Neuronal stem cell (in vitro differentiated cells): ENCODE data around the gene APP.

Experiments
- DNase-seq: peaks from one replicate; pipeline ENCODE4 v3.0.0-alpha.2; 2013; ENCODE audit warnings: low spot score
- H2AFZ ChIP-seq: one replicate; pipeline ENCODE4 v1.6.1; 2013; ENCODE audit warnings: mild to moderate bottlenecking, low read length, inconsistent platforms
- H2AK5ac ChIP-seq: 2 replicates; pipeline ENCODE4 v1.6.1; 2013; ENCODE audit warnings: low read depth, mild to moderate bottlenecking, inconsistent platforms, low read length, moderate library complexity, mixed read lengths
- H2BK120ac ChIP-seq: 2 replicates; pipeline ENCODE4 v1.6.1; 2013; ENCODE audit warnings: low read depth, mild to moderate bottlenecking, inconsistent platforms, low read length, moderate library complexity, mixed read lengths
- H2BK12ac ChIP-seq: one replicate; pipeline ENCODE4 v1.6.1; 2013; ENCODE audit warnings: low read length, inconsistent platforms
- H2BK15ac ChIP-seq: 2 replicates; pipeline ENCODE4 v1.6.1; 2013; ENCODE audit warnings: mild to moderate bottlenecking, low read length, inconsistent platforms, mixed read lengths
- H2BK5ac ChIP-seq: one replicate; pipeline ENCODE4 v1.6.1; 2013; ENCODE audit warnings: inconsistent platforms, mild to moderate bottlenecking, low read length, moderate library complexity
- H3K14ac ChIP-seq: one replicate; pipeline ENCODE4 v1.6.1; 2013; ENCODE audit warnings: low read length, inconsistent platforms
- H3K18ac ChIP-seq: 2 replicates; pipeline ENCODE4 v1.6.1; 2013; ENCODE audit warnings: low read length, inconsistent platforms
- H3K23ac ChIP-seq: 2 replicates; pipeline ENCODE4 v1.6.1; 2013; ENCODE audit warnings: low read depth, mild to moderate bottlenecking, mixed read lengths, low read length, inconsistent platforms; ENCODE audit not compliant: poor library complexity
- H3K27ac ChIP-seq: replicated peaks from 3 replicates; pipeline ENCODE4 v1.5.1; 2013; ENCODE audit warnings: low read length, inconsistent platforms
- H3K27me3 ChIP-seq, 3 experiments: 2 replicates each; pipeline ENCODE4 v1.6.1; 2013; ENCODE audit warnings: low read length in 3 of 3, mild to moderate bottlenecking in 2 of 3, inconsistent platforms in 1 of 3, low read depth in 1 of 3, mixed read lengths in 1 of 3, moderate library complexity in 1 of 3; ENCODE audit not compliant: control insufficient read depth in 3 of 3, insufficient read depth in 3 of 3
- H3K36me3 ChIP-seq, 2 donors: replicated peaks in 1 of 2; 2 replicates each; pipeline ENCODE4 v1.6.1; 2013; ENCODE audit warnings: low read length in 2 of 2; ENCODE audit not compliant: control insufficient read depth in 2 of 2, insufficient read depth in 2 of 2
- H3K4ac ChIP-seq: 2 replicates; pipeline ENCODE4 v1.6.1; 2013; ENCODE audit warnings: inconsistent platforms, mild to moderate bottlenecking, low read length, moderate library complexity
- H3K4me1 ChIP-seq, 2 donors: 1 replicate in 1 of 2; 2 replicates in 1 of 2; pipeline ENCODE4 v1.6.1; 2013; ENCODE audit warnings: low read length in 2 of 2, low read depth in 1 of 2; ENCODE audit not compliant: control insufficient read depth in 2 of 2, insufficient read depth in 1 of 2
- H3K4me2 ChIP-seq: one replicate; pipeline ENCODE4 v1.6.1; 2013; ENCODE audit warnings: mild to moderate bottlenecking, low read length, inconsistent platforms; ENCODE audit not compliant: insufficient read depth, poor library complexity, severe bottlenecking
- H3K4me3 ChIP-seq, 2 donors: 2 replicates each; pipeline ENCODE4 v1.5.1; 2013; ENCODE audit warnings: low read length in 2 of 2, mild to moderate bottlenecking in 2 of 2, inconsistent platforms in 1 of 2, moderate library complexity in 1 of 2
- H3K79me1 ChIP-seq: one replicate; pipeline ENCODE4 v1.6.1; 2013; ENCODE audit warnings: low read depth, mild to moderate bottlenecking, inconsistent platforms, low read length, moderate library complexity
- H3K9ac ChIP-seq: one replicate; pipeline ENCODE4 v1.6.1; 2013; ENCODE audit warnings: mild to moderate bottlenecking, low read depth, low read length, inconsistent platforms; ENCODE audit not compliant: poor library complexity
- H3K9me3 ChIP-seq, 2 donors: replicated peaks in 1 of 2; 2 replicates each; pipeline versions ENCODE3 to v1.6.1; 2013; ENCODE audit warnings: low read length in 2 of 2, mild to moderate bottlenecking in 2 of 2, inconsistent platforms in 1 of 2, low read depth in 1 of 2, mixed read lengths in 1 of 2, moderate library complexity in 1 of 2; ENCODE audit not compliant: control insufficient read depth in 2 of 2, insufficient read depth in 1 of 2
- H4K8ac ChIP-seq: one replicate; pipeline ENCODE4 v1.6.1; 2013; ENCODE audit warnings: low read depth, mild to moderate bottlenecking, inconsistent platforms, low read length, moderate library complexity
- H4K91ac ChIP-seq: one replicate; pipeline ENCODE4 v1.6.1; 2013; ENCODE audit warnings: low read length, low read depth, mild to moderate bottlenecking, inconsistent platforms; ENCODE audit not compliant: poor library complexity
- WGBS, 2 donors: extraction: QIAGEN DNeasy Blood & Tissue Kit; methylation state at CpG; one replicate each; pipeline ENCODE4 v1.1.7; 2013; ENCODE audit warnings: missing lambda C conversion rate in 2 of 2, mixed read lengths in 1 of 2; ENCODE audit not compliant: insufficient read length in 2 of 2, insufficient replicate concordance in 1 of 2; ENCODE audit errors: extremely low coverage in 2 of 2; 5-methylcytosine and 5-hydroxymethylcytosine counted together

APP gene

GRCh38 chr21:26087223-26087918 is 83.2 kb downstream of the APP start:
- Histone ChIP-seq H2BK15ac (no peak overlapping the region), H3K4me3 (no peak overlapping the region), H3K4ac (no peak overlapping the region), H2BK12ac (no peak overlapping the region), H2BK5ac (no peak overlapping the region), H3K23ac (no peak overlapping the region), H3K14ac (no peak overlapping the region), H3K4me2 (no peak overlapping the region), H3K27me3 (no peaks in the 10 kb centered on the region), H3K9me3 (no peaks in the 10 kb centered on the region), H3K18ac (no peak overlapping the region), H4K8ac (no peak overlapping the region), H3K27ac (no peak overlapping the region), H2AFZ (no peak overlapping the region), H3K79me1 (peaks cover 5% of the 10 kb centered on the region), H2AK5ac (no peak overlapping the region), H3K4me1 (peaks cover 0 to 2% of the 10 kb centered on the region in 2 donors), H3K9ac (no peak overlapping the region), H4K91ac (no peak overlapping the region), H2BK120ac (no peak overlapping the region), H3K36me3 (peaks cover 5 to 39% of the 10 kb centered on the region in 2 donors)
- DNase-seq, result no peak
- no CpG with 5 or more reads among the region's 4 CpGs for WGBS, 2 donors

- H3K23ac ChIP-seq, result no peak overlapping the region
- no peak overlapping the region for H3K4ac ChIP-seq
- no peak overlapping the region for H3K18ac ChIP-seq
- H2AFZ ChIP-seq, result no peak overlapping the region
- H2BK15ac ChIP-seq, result no peak overlapping the region
- no CpG with 5 or more reads among the region's 1 CpG for WGBS, 2 donors
- H3K14ac ChIP-seq, result no peak overlapping the region
- H3K9ac ChIP-seq, result no peak overlapping the region
- H4K8ac ChIP-seq, result no peak overlapping the region
- no peak overlapping the region for H3K27ac ChIP-seq
- no peak overlapping the region for H2BK12ac ChIP-seq
- no peak overlapping the region for H4K91ac ChIP-seq
- peaks cover 5 to 43% of the 10 kb centered on the region in 2 donors for H3K36me3 ChIP-seq
- H3K4me2 ChIP-seq, result no peak overlapping the region
- H2BK120ac ChIP-seq, result no peak overlapping the region
- no peak overlapping the region for H3K4me3 ChIP-seq
- H3K79me1 ChIP-seq, result peaks cover 5% of the 10 kb centered on the region
- H3K27me3 ChIP-seq, result no peaks in the 10 kb centered on the region
- no peaks in the 10 kb centered on the region for H3K9me3 ChIP-seq
- H3K4me1 ChIP-seq, result peaks cover 0 to 2% of the 10 kb centered on the region in 2 donors
- no peak overlapping the region for H2AK5ac ChIP-seq
- no peak for DNase-seq
- H2BK5ac ChIP-seq, result no peak overlapping the region
These were observed 84.7 kb downstream of the APP start for GRCh38 chr21:26085882-26086281.

GRCh38 chr21:26085127-26085526 is 85.4 kb downstream of the APP start:
- no peak overlapping the region for H3K14ac ChIP-seq
- H2BK12ac ChIP-seq, result no peak overlapping the region
- H3K18ac ChIP-seq, result no peak overlapping the region
- no CpG with 5 or more reads among the region's 4 CpGs for WGBS, 2 donors
- no peak for DNase-seq
- H2BK5ac ChIP-seq, result no peak overlapping the region
- H3K36me3 ChIP-seq, result peaks cover 5 to 41% of the 10 kb centered on the region in 2 donors
- H3K27ac ChIP-seq, result no peak overlapping the region
- H3K4me3 ChIP-seq, result no peak overlapping the region
- H3K9ac ChIP-seq, result no peak overlapping the region
- peaks cover 0 to 2% of the 10 kb centered on the region in 2 donors for H3K4me1 ChIP-seq
- H3K4me2 ChIP-seq, result no peak overlapping the region
- no peak overlapping the region for H3K4ac ChIP-seq
- H4K8ac ChIP-seq, result no peak overlapping the region
- H3K23ac ChIP-seq, result no peak overlapping the region
- no peaks in the 10 kb centered on the region for H3K9me3 ChIP-seq
- H4K91ac ChIP-seq, result no peak overlapping the region
- H2AK5ac ChIP-seq, result no peak overlapping the region
- no peak overlapping the region for H2BK120ac ChIP-seq
- no peaks in the 10 kb centered on the region for H3K27me3 ChIP-seq
- no peak overlapping the region for H2BK15ac ChIP-seq
- H2AFZ ChIP-seq, result no peak overlapping the region
- peaks cover 5% of the 10 kb centered on the region for H3K79me1 ChIP-seq

GRCh38 chr21:26082549-26082948 is 88.0 kb downstream of the APP start:
- peaks cover 0 to 16% of the 10 kb centered on the region in 2 donors for H3K36me3 ChIP-seq
- WGBS, 2 donors, result no CpG with 5 or more reads among the region's 2 CpGs
- no peaks in the 10 kb centered on the region for H3K79me1 ChIP-seq
- no peak overlapping the region for H3K4ac ChIP-seq
- H2BK15ac ChIP-seq, result no peak overlapping the region
- no peak overlapping the region for H4K91ac ChIP-seq
- H4K8ac ChIP-seq, result no peak overlapping the region
- no peak overlapping the region for H3K27ac ChIP-seq
- no peak overlapping the region for H3K14ac ChIP-seq
- H2AFZ ChIP-seq, result no peak overlapping the region
- no peak overlapping the region for H3K23ac ChIP-seq
- H2BK5ac ChIP-seq, result no peak overlapping the region
- H3K4me3 ChIP-seq, result no peak overlapping the region
- no peaks in the 10 kb centered on the region for H3K9me3 ChIP-seq
- H2BK12ac ChIP-seq, result no peak overlapping the region
- no peaks in the 10 kb centered on the region for H3K27me3 ChIP-seq
- H2AK5ac ChIP-seq, result no peak overlapping the region
- H3K4me2 ChIP-seq, result peak overlapping the region; percentile 18
- H2BK120ac ChIP-seq, result no peak overlapping the region
- no peak overlapping the region for H3K18ac ChIP-seq
- DNase-seq, result no peak
- no peak overlapping the region for H3K9ac ChIP-seq
- peaks cover 0 to 2% of the 10 kb centered on the region in 2 donors for H3K4me1 ChIP-seq
